Stomach (tissue), 9 donors: ENCODE data around the gene MCTP1. TPM values are rescaled to one million over a fixed set of nuclear protein-coding genes. Genes with fewer than 3 reads are reported as not detected.
A peak's percentile ranks its signal among the peaks of the same experiment; 100 is the strongest.
"Not testable (repeated sequence)": the region's sequence is repeated elsewhere in the genome, so short reads cannot be mapped to it uniquely, and the experiment has no call there.

Experiments used
- DNase-seq, 2 donors: peaks; one replicate each; pipeline versions ENCODE4 v3.0.0 to v3.0.0-alpha.2; 2013 to 2019
- H3K27ac ChIP-seq, 5 donors: fragments of 200-600 bp in 4 of 5; sonication (generic) in 4 of 5; one replicate each; pipeline ENCODE4 v1.5.1; 2013 to 2019; ENCODE audit warnings: mild to moderate bottlenecking in 1 of 5, moderate library complexity in 1 of 5
- H3K27me3 ChIP-seq, 3 donors: fragments of 200-600 bp; sonication (generic); one replicate each; pipeline ENCODE4 v1.5.1; 2017 to 2019; ENCODE audit warnings: mixed run types in 1 of 3
- H3K36me3 ChIP-seq, 4 donors: fragments of 200-600 bp; sonication (generic); 1 replicate in 3 of 4; 2 replicates in 1 of 4; pipeline ENCODE4 v1.5.1; 2016 to 2019
- H3K4me1 ChIP-seq, 4 donors: fragments of 200-600 bp; sonication (generic); one replicate each; pipeline ENCODE4 v1.5.1; 2016 to 2019
- H3K4me3 ChIP-seq, 4 donors: fragments of 200-600 bp; sonication (generic) in 3 of 4; one replicate each; pipeline ENCODE4 v1.5.1; 2016 to 2019; ENCODE audit warnings: mild to moderate bottlenecking in 1 of 4
- H3K9me3 ChIP-seq, 4 donors: fragments of 200-600 bp; sonication (generic); one replicate each; pipeline ENCODE4 v1.5.1; 2016 to 2019
- EP300 ChIP-seq: sonication (generic); formaldehyde crosslinking; IDR thresholded peaks from one replicate; pipeline ENCODE4 v1.6.1; 2017; ENCODE audit warnings: antibody characterized with exemption
- POLR2A ChIP-seq, 4 donors: fragments of 450-650 bp; IDR thresholded peaks; one replicate each; pipeline ENCODE4 v1.6.1; 2016; ENCODE audit warnings: antibody characterized with exemption in 4 of 4, control low read depth in 2 of 4, mild to moderate bottlenecking in 1 of 4, moderate library complexity in 1 of 4
- POLR2AphosphoS5 ChIP-seq, 3 donors: sonication (generic); formaldehyde crosslinking; IDR thresholded peaks; one replicate each; pipeline ENCODE4 v1.6.1; 2016; ENCODE audit warnings: antibody characterized with exemption in 3 of 3
- whole genome bisulfite sequencing, 5 donors: extraction: QIAGEN DNeasy Blood & Tissue Kit in 3 of 5; methylation state at CpG; one replicate each; pipeline versions ENCODE4 v1.1.5 to v1.1.7; 2013 to 2018; 5-methylcytosine and 5-hydroxymethylcytosine counted together
- intact Hi-C: fragments of 100-400 bp; cut with DNase I; formaldehyde crosslinking; loops from one replicate; pipeline ENCODE4 v1.15.1; 2023; ENCODE audit warnings: low total_unique reads
- polyA plus RNA-seq, 3 donors: library from polyadenylated mRNA; stranded (reverse); fragments of 200-250 nt; gene quantifications; one replicate each; pipeline ENCODE4 v1.2.3, GENCODE V29; 2013
- total RNA-seq, 5 donors: library from RNA; depleted of rRNA; stranded (reverse); fragments of >200 nt; gene quantifications; one replicate each; pipeline versions ENCODE4 v1.1.0 to v1.2.3, GENCODE V29; 2014 to 2016
- TF ChIP-seq, protein P1 (sequence below), 7 experiments: fragments of 450-650 bp in 4 of 7; fragments of 200-600 bp in 3 of 7; sonication (generic) in 3 of 7; IDR thresholded peaks; one replicate each; pipeline ENCODE4 v1.5.1; 2016 to 2019; ENCODE audit warnings: antibody characterized with exemption in 7 of 7, control low read depth in 2 of 7, mild to moderate bottlenecking in 1 of 7
- donor health status: healthy with polysubstance abuse.
- donor health status: Bipolar disorder and iron deficiency.
- donor health status: healthy.

Gene MCTP1
- total and polyA plus RNA-seq, 8 donors = 1.4 to 47.9 (median 11.3) TPM

DNA sequence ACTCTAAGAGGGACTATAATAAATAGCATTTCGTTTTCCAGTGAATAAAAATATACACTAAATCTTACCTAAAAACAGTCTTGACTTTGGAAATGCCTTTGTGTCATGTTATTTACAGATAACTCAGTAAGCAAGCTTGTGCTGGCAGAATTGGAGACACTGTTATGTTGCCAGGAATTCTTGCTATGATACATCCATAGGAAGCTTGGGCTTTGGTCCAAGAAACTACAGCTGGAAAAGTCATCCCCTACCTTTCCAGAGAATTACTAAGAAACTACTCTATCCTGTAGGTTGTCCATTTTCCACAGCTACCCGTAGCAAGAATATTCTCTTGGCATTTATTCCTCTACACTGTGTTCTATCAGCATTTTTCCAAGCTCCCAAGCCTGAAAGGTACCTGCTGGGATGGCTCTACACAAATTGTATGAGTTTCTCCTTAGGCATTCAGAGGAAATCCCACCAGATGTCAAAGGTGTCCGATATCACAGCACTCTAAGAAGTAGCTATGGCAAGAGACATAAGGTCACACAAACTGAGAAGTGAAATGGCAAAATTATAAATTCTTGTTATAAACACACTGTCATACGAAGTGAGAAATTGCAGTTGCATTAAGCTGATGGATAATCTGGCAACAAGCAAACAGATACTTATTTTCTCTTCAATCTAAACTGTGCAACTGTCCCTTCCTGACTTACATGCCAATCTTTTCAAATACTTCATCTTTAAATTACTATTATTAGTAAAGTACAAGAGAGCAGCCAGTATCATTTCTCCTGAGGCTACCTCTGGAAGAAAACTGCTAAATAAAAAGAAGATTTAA, 68.5 kb downstream of the MCTP1 start:
- Histone ChIP-seq H3K9me3 (no peaks in the 10 kb centered on the region), H3K4me3 (no peak overlapping the region), H3K27me3 (no peaks in the 10 kb centered on the region), H3K27ac (no peak overlapping the region), H3K36me3 (no peaks in the 10 kb centered on the region), H3K4me1 (peaks cover 0 to 3% (median 0%) of the 10 kb centered on the region in 4 donors)
- 39 to 57% (median 46%) methylated on average over 4 of the region's 4 CpGs for WGBS, 5 donors
- no peak for TF ChIP-seq EP300
- TF ChIP-seq POLR2AphosphoS5 (IDR thresholded peaks at IDR 0.05) = no peak
- no peak for TF ChIP-seq POLR2A (IDR thresholded peaks at IDR 0.05)
- TF ChIP-seq, protein P1, sequence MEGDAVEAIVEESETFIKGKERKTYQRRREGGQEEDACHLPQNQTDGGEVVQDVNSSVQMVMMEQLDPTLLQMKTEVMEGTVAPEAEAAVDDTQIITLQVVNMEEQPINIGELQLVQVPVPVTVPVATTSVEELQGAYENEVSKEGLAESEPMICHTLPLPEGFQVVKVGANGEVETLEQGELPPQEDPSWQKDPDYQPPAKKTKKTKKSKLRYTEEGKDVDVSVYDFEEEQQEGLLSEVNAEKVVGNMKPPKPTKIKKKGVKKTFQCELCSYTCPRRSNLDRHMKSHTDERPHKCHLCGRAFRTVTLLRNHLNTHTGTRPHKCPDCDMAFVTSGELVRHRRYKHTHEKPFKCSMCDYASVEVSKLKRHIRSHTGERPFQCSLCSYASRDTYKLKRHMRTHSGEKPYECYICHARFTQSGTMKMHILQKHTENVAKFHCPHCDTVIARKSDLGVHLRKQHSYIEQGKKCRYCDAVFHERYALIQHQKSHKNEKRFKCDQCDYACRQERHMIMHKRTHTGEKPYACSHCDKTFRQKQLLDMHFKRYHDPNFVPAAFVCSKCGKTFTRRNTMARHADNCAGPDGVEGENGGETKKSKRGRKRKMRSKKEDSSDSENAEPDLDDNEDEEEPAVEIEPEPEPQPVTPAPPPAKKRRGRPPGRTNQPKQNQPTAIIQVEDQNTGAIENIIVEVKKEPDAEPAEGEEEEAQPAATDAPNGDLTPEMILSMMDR (IDR thresholded peaks at IDR 0.05) = no peak
- intact Hi-C loops = no loop called here
- DNase-seq = peak in 1 of 2 donors; percentile 36

DNA sequence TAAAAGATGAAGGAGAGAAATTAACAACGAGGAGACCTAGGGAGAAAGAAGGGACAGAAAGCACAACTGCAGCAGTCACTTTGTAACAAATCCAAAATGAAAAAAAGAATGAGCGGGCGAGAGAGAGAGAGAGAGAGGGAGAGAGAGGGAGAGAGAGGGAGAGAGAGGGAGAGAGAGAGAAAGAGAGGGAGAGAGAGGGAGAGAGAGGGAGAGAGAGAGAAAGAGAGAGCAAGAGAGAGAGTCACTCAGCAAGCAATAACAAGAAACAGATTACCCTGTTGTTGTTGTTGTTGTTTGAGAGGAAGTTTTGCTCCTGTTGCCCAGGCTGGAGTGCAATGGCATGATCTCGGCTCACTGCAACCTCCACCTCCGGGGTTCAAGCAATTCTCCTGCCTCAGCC, 77.1 kb downstream of the MCTP1 start:
- DNase-seq, H3K27ac ChIP-seq, H3K4me1 ChIP-seq, H3K9me3 ChIP-seq, H3K36me3 ChIP-seq, intact Hi-C loops, H3K27me3 ChIP-seq, H3K4me3 ChIP-seq: not testable (repeated sequence)
- WGBS, 5 donors = 70 to 86% (median 79%) methylated on average over 5 of the region's 5 CpGs

DNA sequence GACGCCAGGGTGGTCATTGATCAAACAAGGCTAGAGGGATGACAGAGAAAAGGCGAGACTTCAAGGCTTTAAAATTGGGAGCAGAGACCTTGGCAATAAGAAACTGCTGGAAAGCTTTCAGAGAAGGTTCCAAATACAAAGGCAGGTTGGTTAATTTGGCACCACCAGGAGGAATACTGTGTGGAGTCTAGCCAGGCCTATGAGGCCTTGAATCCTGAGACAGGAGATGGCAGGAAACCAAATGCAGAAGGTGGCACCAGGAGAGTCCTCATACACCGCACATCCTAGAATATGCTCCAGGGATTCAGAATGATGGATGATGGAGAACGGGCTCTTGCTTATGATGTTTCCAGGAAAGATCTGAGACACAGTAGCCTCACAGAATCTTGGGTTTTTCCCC, 90.0 kb downstream of the MCTP1 start:
- no peaks in the 10 kb centered on the region for H3K9me3 ChIP-seq

DNA sequence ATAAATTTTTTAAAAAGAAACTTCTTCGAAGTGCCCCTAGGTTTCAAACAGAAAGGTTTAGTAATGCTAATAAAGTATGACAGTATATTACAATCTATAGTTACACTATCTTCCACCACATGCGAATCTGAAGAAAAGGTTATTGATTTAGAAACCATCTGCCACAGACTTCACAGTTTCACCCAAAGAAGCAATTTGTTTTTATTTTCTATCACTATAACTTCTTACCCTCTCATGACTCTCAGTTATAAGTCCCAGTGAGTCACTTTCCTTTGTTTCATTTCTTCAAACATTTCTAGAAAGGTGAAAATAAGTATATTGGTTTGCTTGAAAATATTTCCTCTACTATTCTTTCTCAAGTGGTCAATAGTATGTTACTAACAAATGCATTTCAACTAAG, 93.6 kb downstream of the MCTP1 start:
- 76 to 89% (median 81%) methylated on average over 2 of the region's 2 CpGs for WGBS, 5 donors
- no peak overlapping the region for H3K4me3 ChIP-seq
- intact Hi-C loops = no loop called here
- no peaks in the 10 kb centered on the region for H3K36me3 ChIP-seq
- TF ChIP-seq POLR2AphosphoS5 (IDR thresholded peaks at IDR 0.05) = no peak
- TF ChIP-seq POLR2A (IDR thresholded peaks at IDR 0.05) = no peak
- TF ChIP-seq, protein P1 (IDR thresholded peaks at IDR 0.05) = no peak
- TF ChIP-seq EP300 = no peak
- no peak overlapping the region for H3K27ac ChIP-seq
- H3K27me3 ChIP-seq = no peaks in the 10 kb centered on the region
- H3K9me3 ChIP-seq = peaks cover 0 to 4% (median 1%) of the 10 kb centered on the region in 4 donors
- DNase-seq = no peak
- H3K4me1 ChIP-seq = no peaks in the 10 kb centered on the region

More for the DNA sequence above, 90.0 kb downstream of the MCTP1 start:
- no peaks in the 10 kb centered on the region for H3K27me3 ChIP-seq
- no peak overlapping the region for H3K27ac ChIP-seq
- no peaks in the 10 kb centered on the region for H3K4me1 ChIP-seq
- WGBS, 5 donors = 75 to 92% (median 85%) methylated on average over 4 of the region's 4 CpGs
- TF ChIP-seq POLR2AphosphoS5 (IDR thresholded peaks at IDR 0.05) (no peak), EP300 (no peak)
- intact Hi-C loops = no loop called here
- H3K36me3 ChIP-seq = no peaks in the 10 kb centered on the region
- DNase-seq = no peak
- no peak overlapping the region for H3K4me3 ChIP-seq

DNA sequence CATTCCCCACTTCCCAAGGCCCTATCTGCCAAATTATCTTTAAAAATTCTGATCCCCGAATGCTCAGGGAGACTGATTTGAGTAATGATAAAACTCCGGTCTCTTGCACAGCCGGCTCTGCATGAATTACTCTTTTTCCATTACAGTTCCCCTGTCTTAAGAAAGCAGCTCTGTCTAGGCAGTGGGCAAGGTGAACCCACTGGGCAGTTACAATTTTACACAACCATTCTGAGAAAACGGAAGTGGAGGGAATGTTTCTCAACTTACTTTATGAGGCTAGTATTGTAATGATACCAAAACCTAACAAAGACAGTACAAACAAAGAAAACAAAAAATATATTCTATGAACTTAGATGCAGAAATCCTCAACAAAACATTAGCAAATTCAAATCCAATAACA, 100.0 kb downstream of the MCTP1 start:
- intact Hi-C loops = no loop called here
- 79 to 87% (median 80%) methylated on average over 4 of the region's 4 CpGs for WGBS, 5 donors
- no peak overlapping the region for H3K4me3 ChIP-seq
- no peaks in the 10 kb centered on the region for H3K4me1 ChIP-seq
- H3K36me3 ChIP-seq = no peaks in the 10 kb centered on the region
- H3K27me3 ChIP-seq = no peaks in the 10 kb centered on the region
- H3K27ac ChIP-seq = no peak overlapping the region
- peaks cover 0 to 4% (median 1%) of the 10 kb centered on the region in 4 donors for H3K9me3 ChIP-seq
- DNase-seq = no peak
- TF ChIP-seq EP300 (no peak), POLR2A (IDR thresholded peaks at IDR 0.05) (no peak), POLR2AphosphoS5 (IDR thresholded peaks at IDR 0.05) (no peak)

DNA sequence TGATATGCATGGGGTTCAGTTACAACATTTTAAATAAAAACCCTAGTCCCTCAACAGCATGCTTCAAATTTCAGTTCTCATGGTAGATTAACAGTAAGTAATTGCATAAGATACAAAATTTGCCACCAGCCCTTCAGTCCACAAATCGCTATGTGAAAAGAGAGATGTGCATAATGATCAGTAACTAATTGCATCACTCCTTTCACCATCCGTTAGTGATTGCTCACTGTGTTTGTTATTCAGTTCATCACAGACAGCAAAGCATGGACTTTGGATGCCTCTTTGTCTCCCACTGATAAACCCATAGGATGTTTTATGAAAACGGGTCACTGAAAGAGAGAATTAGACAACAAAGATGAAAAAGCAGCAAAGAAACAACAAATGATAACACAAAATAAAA, 103.2 kb downstream of the MCTP1 start:
- Histone ChIP-seq H3K36me3 (no peaks in the 10 kb centered on the region), H3K27me3 (no peaks in the 10 kb centered on the region), H3K9me3 (no peaks in the 10 kb centered on the region), H3K27ac (no peak overlapping the region), H3K4me3 (no peak overlapping the region), H3K4me1 (no peaks in the 10 kb centered on the region)
- 60 to 76% (median 65%) methylated on average over 3 of the region's 3 CpGs for WGBS, 5 donors
- no peak for DNase-seq
- TF ChIP-seq POLR2A (IDR thresholded peaks at IDR 0.05) (no peak), EP300 (no peak), POLR2AphosphoS5 (IDR thresholded peaks at IDR 0.05) (no peak)
- TF ChIP-seq, protein P1 (IDR thresholded peaks at IDR 0.05) = no peak
- intact Hi-C loops = no loop called here
